GM13977 (cell line): Measurements from ENCODE around the gene CPPED1.
"Not testable (repeated sequence)": the region's sequence is repeated elsewhere in the genome, so short reads cannot be mapped to it uniquely, and the experiment has no call there.

Source experiments
- DNase-seq: peaks from one replicate; pipeline ENCODE4 v3.0.0; 2012; ENCODE audit warnings: low spot score
- CTCF ChIP-seq: IDR thresholded peaks from 2 replicates; pipeline ENCODE4 v1.5.1; 2012; ENCODE audit warnings: mild to moderate bottlenecking, control low read depth; ENCODE audit not compliant: insufficient read depth; ENCODE audit errors: extremely low read depth, missing control alignments
- in situ Hi-C: fragments of 300-500 bp; cut with MboI; formaldehyde crosslinking; loops from one replicate; pipeline ENCODE4 v1.12.0; 2022; ENCODE audit warnings: low sequenced_read_pairs, low pct_unique_long_range_greater_than_20kb, mixed read lengths, inconsistent platforms; ENCODE audit not compliant: unreplicated experiment

Gene CPPED1

GRCh38 chr16:12815361-12815760 lies 11.7 kb upstream of the CPPED1 start:
- in situ Hi-C loops = loop anchor here (25.0 kb wide), 3 partner anchors 353 to 728 kb away; no protein-coding TSS in a partner anchor
- no peak for TF ChIP-seq CTCF
- DNase-seq = no peak

- not testable (repeated sequence) for DNase-seq
- in situ Hi-C loops = loop anchor here (25.0 kb wide), 3 partner anchors 351 to 726 kb away; no protein-coding TSS in a partner anchor
These were observed 10.0 kb upstream of the CPPED1 start for GRCh38 chr16:12813734-12814133.

- not testable (repeated sequence) for DNase-seq
- in situ Hi-C loops = loop anchor here (25.0 kb wide), 3 partner anchors 351 to 726 kb away; no protein-coding TSS in a partner anchor
These were observed 9.6 kb upstream of the CPPED1 start for GRCh38 chr16:12813321-12813720.

GRCh38 chr16:12811441-12812383 lies 8.0 kb upstream of the CPPED1 start:
- in situ Hi-C loops = loop anchor here (25.0 kb wide), 3 partner anchors 349 to 724 kb away; no protein-coding TSS in a partner anchor
- DNase-seq = no peak
- no peak for TF ChIP-seq CTCF

- no peak for DNase-seq
- in situ Hi-C loops = loop anchor here (25.0 kb wide), 3 partner anchors 343 to 718 kb away; no protein-coding TSS in a partner anchor
- TF ChIP-seq CTCF = no peak
These were observed 1.4 kb upstream of the CPPED1 start for GRCh38 chr16:12805066-12805465.

- in situ Hi-C loops = loop anchor here (25.0 kb wide), 3 partner anchors 342 to 717 kb away; no protein-coding TSS in a partner anchor
- DNase-seq = no peak
- TF ChIP-seq CTCF = no peak
These were observed 708 bp upstream of the CPPED1 start for GRCh38 chr16:12804395-12804794.

GRCh38 chr16:12802661-12803060 lies 1.0 kb downstream of the CPPED1 start:
- no peak for DNase-seq
- in situ Hi-C loops = loop anchor here (25.0 kb wide), 3 partner anchors 340 to 715 kb away; no protein-coding TSS in a partner anchor
- TF ChIP-seq CTCF = no peak
